ENCODE results near the gene HESX1.

Gene HESX1

GRCh38 chr3:57164657-57165573 is 34.9 kb downstream of the HESX1 start, which contains the start of gene IL17RD:
IL17RD (minus strand) TSS chr3:57165353; CDS start chr3:57165286, 67 bp downstream.
- Histone ChIP-seq H2AFZ (ENCODE audit: low read depth, low read length) (no peak within 1 kb of the TSS), H3K4me1 (ENCODE audit: insufficient read depth, low read length) (peaks cover 2% of the 10 kb centered on the region; the same call in 1 of the 2 replicates), H3K79me2 (ENCODE audit: insufficient read depth, low read length) (no peaks in the 10 kb centered on the region), H3K9me3 (ENCODE audit: insufficient read depth, low read length, severe bottlenecking) (no peaks in the 10 kb centered on the region), H3K36me3 (ENCODE audit: insufficient read depth, low read length) (no peaks in the 10 kb centered on the region), H3K27me3 (ENCODE audit: insufficient read depth, low read length, poor library complexity) (peaks cover 23% of the 10 kb centered on the region), H3K4me3 (ENCODE audit: low read depth in 1 of 2, low read length in 2 of 2) (no peak within 1 kb of the TSS), H3K9ac (ENCODE audit: low read depth, low read length) (no peak within 1 kb of the TSS), H3K4me2 (ENCODE audit: insufficient read depth, low read length) (no peak within 1 kb of the TSS), H4K20me1 (ENCODE audit: insufficient read depth, low read length) (no peaks in the 10 kb centered on the region; the same call in 1 of the 2 replicates), H3K27ac (ENCODE audit: low read length) (no peak within 1 kb of the TSS)
- TF ChIP-seq, protein P1, sequence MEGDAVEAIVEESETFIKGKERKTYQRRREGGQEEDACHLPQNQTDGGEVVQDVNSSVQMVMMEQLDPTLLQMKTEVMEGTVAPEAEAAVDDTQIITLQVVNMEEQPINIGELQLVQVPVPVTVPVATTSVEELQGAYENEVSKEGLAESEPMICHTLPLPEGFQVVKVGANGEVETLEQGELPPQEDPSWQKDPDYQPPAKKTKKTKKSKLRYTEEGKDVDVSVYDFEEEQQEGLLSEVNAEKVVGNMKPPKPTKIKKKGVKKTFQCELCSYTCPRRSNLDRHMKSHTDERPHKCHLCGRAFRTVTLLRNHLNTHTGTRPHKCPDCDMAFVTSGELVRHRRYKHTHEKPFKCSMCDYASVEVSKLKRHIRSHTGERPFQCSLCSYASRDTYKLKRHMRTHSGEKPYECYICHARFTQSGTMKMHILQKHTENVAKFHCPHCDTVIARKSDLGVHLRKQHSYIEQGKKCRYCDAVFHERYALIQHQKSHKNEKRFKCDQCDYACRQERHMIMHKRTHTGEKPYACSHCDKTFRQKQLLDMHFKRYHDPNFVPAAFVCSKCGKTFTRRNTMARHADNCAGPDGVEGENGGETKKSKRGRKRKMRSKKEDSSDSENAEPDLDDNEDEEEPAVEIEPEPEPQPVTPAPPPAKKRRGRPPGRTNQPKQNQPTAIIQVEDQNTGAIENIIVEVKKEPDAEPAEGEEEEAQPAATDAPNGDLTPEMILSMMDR (IDR thresholded peaks at IDR 0.05; ENCODE audit: borderline replicate concordance, extremely low read depth, low read length, poor library complexity, severe bottlenecking), result no peak
- TF ChIP-seq EZH2 (IDR thresholded peaks at IDR 0.05; ENCODE audit: borderline replicate concordance, low read depth, low read length, severe bottlenecking), result no peak
- no peak for DNase-seq
- no peak for ATAC-seq (ENCODE audit: insufficient read depth, low read depth)

GRCh38 chr3:57164217-57164656 is 35.5 kb downstream of the HESX1 start:
- no peak for ATAC-seq (ENCODE audit: insufficient read depth, low read depth)
- H3K27ac ChIP-seq (ENCODE audit: low read length), result no peak overlapping the region
- H3K9ac ChIP-seq (ENCODE audit: low read depth, low read length), result no peak overlapping the region
- peaks cover 4% of the 10 kb centered on the region for H3K4me1 ChIP-seq (ENCODE audit: insufficient read depth, low read length)
- peaks cover 26% of the 10 kb centered on the region for H3K27me3 ChIP-seq (ENCODE audit: insufficient read depth, low read length, poor library complexity)
- H2AFZ ChIP-seq (ENCODE audit: low read depth, low read length), result no peak overlapping the region
- no peak overlapping the region for H3K4me2 ChIP-seq (ENCODE audit: insufficient read depth, low read length)
- no peaks in the 10 kb centered on the region; the same call in 1 of the 2 replicates for H4K20me1 ChIP-seq (ENCODE audit: insufficient read depth, low read length)
- H3K9me3 ChIP-seq (ENCODE audit: insufficient read depth, low read length, severe bottlenecking), result no peaks in the 10 kb centered on the region
- no peaks in the 10 kb centered on the region for H3K36me3 ChIP-seq (ENCODE audit: insufficient read depth, low read length)
- H3K79me2 ChIP-seq (ENCODE audit: insufficient read depth, low read length), result no peaks in the 10 kb centered on the region
- DNase-seq, result no peak
- TF ChIP-seq, protein P1 (IDR thresholded peaks at IDR 0.05; ENCODE audit: borderline replicate concordance, extremely low read depth, low read length, poor library complexity, severe bottlenecking), result no peak
- no peak for TF ChIP-seq EZH2 (IDR thresholded peaks at IDR 0.05; ENCODE audit: borderline replicate concordance, low read depth, low read length, severe bottlenecking)
- H3K4me3 ChIP-seq (ENCODE audit: low read depth in 1 of 2, low read length in 2 of 2), result no peak overlapping the region

- Histone ChIP-seq H4K20me1 (ENCODE audit: insufficient read depth, low read length) (no peaks in the 10 kb centered on the region; the same call in 1 of the 2 replicates), H2AFZ (ENCODE audit: low read depth, low read length) (no peak overlapping the region), H3K79me2 (ENCODE audit: insufficient read depth, low read length) (no peaks in the 10 kb centered on the region), H3K4me2 (ENCODE audit: insufficient read depth, low read length) (no peak overlapping the region), H3K27ac (ENCODE audit: low read length) (no peak overlapping the region), H3K9me3 (ENCODE audit: insufficient read depth, low read length, severe bottlenecking) (no peaks in the 10 kb centered on the region), H3K36me3 (ENCODE audit: insufficient read depth, low read length) (no peaks in the 10 kb centered on the region), H3K9ac (ENCODE audit: low read depth, low read length) (no peak overlapping the region), H3K4me3 (ENCODE audit: low read depth in 1 of 2, low read length in 2 of 2) (no peak overlapping the region), H3K27me3 (ENCODE audit: insufficient read depth, low read length, poor library complexity) (peaks cover 25% of the 10 kb centered on the region), H3K4me1 (ENCODE audit: insufficient read depth, low read length) (peaks cover 9% of the 10 kb centered on the region)
- no peak for DNase-seq
- TF ChIP-seq, protein P1 (IDR thresholded peaks at IDR 0.05; ENCODE audit: borderline replicate concordance, extremely low read depth, low read length, poor library complexity, severe bottlenecking), result no peak
- TF ChIP-seq EZH2 (IDR thresholded peaks at IDR 0.05; ENCODE audit: borderline replicate concordance, low read depth, low read length, severe bottlenecking), result no peak
- ATAC-seq (ENCODE audit: insufficient read depth, low read depth), result no peak
Observed at GRCh38 chr3:57163751-57164150, 36.0 kb downstream of the HESX1 start.
